ENCODE measurements around the gene ABCC3.

The ABCC3 gene

DNA sequence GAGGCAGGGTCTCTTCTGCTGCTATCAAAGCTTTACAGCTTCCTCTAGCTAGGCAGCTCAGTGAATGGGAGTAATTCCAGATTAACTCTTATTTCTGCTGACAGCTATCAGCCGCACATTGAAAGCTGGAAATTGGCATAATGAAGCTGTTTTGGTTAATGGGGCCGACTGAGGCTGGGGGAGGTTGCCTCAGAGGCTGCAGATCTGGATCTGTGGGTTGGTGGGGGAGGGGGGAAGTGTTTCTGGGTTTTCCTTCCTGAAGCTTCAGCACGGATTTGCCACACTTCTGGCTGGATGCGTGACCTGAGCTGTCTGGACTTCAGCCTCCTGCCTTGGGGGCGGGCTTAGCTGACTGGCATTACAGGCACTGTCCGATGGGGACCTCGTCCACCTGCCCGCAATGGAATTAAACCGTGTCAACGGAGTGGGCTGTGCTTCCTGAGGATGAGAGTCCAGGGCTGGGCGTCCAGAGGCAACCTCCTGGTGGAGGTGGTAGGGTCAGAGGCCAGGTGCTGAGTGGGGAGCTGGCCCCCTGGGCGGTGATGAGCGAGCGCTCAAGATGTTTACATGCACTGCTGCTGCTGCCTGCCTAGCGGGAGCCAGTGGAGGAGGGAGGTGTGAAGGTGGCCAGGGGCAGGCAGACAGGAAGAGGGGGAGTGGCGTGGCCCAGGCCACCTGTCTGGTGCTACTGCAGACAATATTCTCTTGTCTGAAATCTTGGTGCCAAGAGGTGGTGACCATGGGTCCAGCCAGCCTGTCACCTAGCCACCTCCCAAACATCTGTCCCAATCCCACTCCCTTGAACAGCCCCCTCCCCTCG lies 6.7 kb upstream of the ABCC3 start:
- DNase-seq, result no peak

GRCh38 chr17:50629902-50630301 lies 4.8 kb upstream of the ABCC3 start:
- DNase-seq, result no peak

- no peak for DNase-seq
Observed at GRCh38 chr17:50630524-50631194, 4.0 kb upstream of the ABCC3 start.

GRCh38 chr17:50631195-50631907 lies 3.3 kb upstream of the ABCC3 start:
- no peak for DNase-seq

- DNase-seq, result no peak
Observed at GRCh38 chr17:50631908-50632571, 2.6 kb upstream of the ABCC3 start.

DNA sequence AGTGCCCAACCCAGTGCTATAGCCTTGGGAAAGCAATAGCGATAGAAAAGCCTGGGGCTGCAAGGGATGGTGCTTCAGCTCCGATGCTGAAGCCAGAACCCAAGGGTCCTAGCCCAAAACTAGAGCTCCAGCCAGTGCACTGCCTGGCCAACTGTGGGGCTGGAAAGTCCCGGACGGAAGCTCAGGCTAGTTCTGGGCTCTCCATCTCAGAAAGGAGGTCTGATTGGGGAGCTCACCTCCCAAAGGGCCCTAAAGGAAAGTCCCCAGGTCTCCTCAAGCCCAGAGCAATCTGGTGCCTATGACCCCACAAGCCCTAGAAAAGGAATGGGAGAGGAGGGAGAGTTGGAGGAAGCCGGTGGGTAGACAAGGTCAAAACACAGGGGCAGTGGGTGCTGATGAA lies 2.0 kb upstream of the ABCC3 start:
- DNase-seq, result no peak

DNA sequence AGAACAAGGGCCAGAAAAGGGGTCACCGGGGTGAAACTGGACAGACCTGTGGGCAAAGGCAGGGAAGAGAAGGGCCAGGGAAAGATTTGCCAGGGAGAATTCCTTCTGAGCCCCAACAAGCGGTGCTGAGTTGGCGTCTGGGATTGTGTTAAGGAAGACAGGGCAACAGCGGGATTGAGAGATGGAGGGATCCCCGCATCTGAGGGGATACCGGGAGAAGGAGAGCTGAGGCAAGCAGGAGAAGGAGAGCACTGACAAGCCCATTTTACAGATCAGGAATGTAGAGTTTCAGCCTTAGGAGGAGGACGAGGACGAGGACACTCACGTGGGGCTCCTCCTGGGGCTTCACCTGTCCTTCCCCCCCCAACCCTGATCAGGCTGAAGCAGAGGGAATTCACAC lies 998 bp upstream of the ABCC3 start:
- no peak for DNase-seq

- no peak for DNase-seq
Observed at GRCh38 chr17:50634915-50635731, 442 bp downstream of the ABCC3 start.

DNA sequence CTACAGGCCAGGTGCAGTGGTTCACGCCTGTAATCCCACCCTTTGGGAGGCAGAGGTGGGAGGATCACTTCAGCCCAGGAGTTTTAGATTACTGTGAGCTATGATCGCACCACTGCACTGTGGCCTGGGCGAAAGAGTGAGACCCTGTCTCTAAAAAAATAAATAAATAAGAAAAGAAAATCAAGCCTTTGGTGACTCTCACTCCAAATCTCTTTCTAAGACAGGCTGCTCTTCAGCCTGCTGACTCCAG lies 976 bp downstream of the ABCC3 start:
- DNase-seq, result no peak

DNA sequence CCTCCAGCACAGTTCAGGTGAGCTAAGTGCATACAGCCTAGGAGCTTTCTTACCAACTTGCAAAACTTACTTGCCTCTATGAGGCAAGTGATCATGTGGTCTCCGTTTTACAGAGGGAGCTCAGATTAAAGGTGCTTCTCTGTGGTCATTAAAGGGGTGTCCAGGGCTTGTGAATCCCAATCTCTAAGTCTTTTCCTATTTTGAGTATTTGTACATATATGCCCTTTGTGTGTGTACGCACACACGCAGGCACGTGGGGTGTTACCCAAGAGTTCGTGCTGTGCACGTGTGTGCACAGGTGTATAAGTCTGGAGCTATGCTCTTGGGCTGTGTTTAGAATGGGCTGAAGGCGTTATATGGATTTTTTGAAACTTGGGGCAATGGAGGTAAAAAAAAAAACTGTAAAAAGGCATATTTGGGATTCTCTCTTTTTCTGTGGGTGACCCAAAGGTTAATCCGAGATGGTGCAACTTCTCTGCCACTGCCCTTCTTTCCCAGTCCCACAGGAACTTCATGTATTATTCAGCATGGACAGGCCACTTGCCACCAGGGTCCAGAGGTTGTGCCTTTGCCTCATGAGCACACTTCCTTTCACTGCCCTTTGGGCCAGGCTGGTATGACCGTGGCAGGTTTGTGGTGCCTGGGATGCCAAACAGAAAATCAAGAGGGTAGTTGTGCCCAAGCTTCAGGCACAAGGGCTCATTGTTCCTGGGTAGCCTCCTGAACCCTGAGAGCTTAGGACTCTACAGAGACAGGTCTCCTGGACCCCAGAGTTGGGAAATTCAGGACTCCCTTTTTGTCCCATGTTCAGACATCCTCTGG lies 1.5 kb downstream of the ABCC3 start:
- DNase-seq, result no peak

DNA sequence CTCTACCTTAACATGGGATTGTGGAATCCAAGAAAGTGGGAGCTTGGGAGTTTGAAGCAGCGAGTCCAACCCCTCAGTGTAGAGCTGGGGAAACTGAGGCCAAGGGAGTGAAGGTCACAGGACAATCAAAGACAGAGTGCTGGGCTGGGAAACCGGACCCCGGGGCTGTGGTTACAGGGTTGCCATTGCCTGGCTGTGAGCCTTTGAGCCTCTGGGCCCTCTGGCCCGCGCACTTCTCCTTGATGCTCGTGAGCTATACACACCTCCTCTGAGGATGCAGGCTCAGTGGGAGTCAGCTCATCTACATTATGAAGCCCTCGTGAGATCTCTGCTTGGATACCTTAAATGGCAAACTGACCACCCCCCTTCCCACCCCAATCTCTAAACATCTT lies 2.1 kb downstream of the ABCC3 start:
- no peak for DNase-seq

DNA sequence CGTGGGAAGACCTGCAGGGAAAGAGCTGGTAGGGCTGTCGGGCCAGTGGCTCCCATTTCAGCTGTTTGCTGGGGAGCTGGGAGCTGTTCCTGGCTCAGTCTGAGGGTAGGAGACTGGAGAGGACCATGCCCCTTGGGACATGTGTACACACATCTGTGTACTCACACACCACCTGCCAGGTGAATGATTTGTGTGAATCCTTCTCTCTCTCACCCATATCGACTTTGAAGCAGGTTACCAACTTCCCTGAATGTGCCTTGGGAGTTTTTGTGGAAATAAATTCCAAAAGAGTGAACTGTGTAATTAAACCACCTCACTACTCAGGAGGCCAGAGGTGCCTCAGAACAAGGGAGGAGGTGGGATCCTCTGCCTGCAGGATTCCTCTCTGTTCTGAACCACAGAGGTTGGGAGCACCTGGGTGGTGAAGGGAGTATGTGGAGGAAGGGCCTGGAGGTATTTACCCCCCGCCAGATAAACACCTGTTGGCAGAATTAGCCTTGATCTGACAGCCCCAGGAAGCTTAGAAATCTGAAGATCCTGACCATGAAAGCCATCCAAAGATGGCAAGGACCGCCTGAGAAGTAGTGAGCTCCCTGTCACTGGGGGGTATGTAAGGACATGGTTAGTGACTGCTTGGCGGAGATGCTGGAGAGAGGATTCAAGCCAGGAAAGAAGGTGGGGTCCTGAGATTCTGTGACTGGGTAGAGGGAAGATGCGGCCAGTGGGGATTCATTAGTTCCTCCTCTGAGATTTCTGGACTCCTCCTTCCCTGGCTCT lies 3.3 kb downstream of the ABCC3 start:
- no peak for DNase-seq

DNA sequence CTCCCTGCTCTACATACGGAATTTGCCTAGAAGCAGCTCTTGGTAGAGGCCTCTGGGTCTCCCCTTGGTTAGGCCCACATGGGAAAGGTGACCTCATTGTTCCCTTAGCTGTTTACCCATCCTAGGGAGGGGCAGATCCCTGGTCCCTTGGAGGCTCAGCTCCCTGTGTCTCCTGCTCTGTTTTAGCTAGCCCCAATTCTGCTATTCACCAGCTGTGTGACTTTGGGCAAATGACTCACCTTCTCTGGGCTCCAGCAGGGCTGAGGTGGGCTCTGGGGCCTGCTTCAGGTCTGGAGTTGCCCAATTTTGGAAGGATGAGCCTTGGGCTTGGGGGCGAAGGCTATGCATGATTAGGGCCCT lies 3.9 kb downstream of the ABCC3 start:
- DNase-seq, result no peak

DNA sequence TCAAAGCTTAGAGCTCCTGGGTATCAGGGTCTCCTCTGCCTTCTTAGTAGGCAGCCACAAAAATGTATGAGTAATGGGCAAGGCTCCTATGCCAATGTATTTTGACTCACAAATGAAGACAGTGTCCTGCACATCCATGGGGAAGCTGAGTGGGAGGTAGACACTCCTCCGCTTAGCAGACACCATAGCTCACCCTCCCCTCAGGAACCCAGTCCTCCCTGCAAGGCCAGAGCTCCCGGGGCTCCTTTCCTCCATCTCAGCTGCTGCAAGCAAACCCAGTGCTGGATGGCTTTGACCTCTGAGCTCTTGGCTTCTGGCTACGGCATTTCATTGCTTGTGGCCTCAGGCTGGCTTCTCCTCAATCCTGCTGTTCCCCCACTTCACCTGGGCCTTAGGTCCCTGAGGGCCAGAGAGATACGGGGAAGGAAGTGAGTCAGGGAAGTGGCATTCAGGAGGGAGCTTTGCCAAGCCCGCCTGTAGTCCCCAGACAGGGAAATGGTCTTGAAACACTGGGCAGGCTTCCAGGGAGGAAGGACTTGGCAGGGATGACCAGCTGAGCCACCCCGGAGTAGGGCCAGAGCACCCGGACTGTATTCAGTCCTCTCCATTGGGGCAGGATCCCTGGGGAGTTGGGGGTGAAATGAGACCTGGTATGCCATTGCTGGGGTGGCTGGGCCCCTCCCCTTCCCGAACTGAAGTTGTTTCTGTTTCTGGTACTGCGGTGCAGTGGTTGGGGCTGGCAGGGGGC lies 4.5 kb downstream of the ABCC3 start:
- DNase-seq, result no peak

- no peak for DNase-seq
Observed at GRCh38 chr17:50640686-50641351, 6.1 kb downstream of the ABCC3 start.

GRCh38 chr17:50641357-50641756 lies 6.7 kb downstream of the ABCC3 start:
- no peak for DNase-seq

DNA sequence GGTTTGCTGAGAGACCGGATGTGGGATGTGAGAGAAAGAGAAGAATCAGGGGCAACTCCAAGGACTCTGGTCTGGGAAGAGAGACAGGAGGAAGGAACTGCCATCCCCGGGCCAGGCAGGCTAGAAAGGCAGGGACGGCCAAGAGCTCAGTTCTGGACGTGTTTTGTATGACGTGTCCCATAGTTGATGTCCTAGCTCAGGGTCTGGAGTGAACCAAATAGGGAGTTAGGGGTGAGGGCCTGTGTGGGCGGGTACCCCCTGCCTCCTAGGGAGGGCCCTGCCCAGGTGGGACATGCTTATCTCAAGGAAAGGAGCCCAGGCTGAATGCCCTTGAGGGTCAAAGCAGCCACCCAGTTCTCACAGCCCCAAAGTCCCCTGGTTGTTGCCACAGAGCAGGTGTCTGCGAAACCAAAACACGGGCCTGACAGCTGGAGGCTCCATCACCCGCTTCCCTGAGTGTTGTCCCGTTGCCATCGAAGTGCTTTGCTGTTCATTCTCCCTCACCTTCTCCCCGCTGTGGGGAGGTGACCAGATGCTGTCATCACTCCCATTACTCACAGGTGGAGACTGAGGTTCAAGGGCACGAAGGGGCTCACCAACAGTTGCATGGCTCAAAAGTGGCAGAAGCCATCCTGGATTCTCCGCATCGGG lies 7.5 kb downstream of the ABCC3 start:
- DNase-seq, result no peak

GRCh38 chr17:50642722-50643656 lies 8.3 kb downstream of the ABCC3 start:
- DNase-seq, result no peak

Measured in NCI-H2107 (cell line).